ENCODE data around the gene COL24A1.

DNA sequence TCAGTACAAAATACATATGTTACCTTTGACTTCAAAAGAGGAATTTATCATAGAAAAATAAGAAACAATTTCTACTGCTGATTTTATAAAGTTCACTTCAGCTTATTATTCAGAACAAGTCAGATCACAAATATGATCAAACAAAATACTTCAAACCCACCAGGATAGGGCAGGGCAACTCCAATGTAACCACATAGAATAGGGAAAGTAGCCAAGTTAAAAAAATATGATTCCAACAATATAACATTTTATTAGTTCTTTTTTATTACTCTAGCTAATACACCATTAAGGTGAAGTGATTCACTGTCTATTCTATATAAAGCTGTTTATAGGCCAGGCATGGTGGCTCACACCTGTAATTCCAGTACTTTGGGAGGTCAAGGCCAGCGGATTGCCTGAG is 393.8 kb downstream of the COL24A1 start:
- TF ChIP-seq, protein P1, sequence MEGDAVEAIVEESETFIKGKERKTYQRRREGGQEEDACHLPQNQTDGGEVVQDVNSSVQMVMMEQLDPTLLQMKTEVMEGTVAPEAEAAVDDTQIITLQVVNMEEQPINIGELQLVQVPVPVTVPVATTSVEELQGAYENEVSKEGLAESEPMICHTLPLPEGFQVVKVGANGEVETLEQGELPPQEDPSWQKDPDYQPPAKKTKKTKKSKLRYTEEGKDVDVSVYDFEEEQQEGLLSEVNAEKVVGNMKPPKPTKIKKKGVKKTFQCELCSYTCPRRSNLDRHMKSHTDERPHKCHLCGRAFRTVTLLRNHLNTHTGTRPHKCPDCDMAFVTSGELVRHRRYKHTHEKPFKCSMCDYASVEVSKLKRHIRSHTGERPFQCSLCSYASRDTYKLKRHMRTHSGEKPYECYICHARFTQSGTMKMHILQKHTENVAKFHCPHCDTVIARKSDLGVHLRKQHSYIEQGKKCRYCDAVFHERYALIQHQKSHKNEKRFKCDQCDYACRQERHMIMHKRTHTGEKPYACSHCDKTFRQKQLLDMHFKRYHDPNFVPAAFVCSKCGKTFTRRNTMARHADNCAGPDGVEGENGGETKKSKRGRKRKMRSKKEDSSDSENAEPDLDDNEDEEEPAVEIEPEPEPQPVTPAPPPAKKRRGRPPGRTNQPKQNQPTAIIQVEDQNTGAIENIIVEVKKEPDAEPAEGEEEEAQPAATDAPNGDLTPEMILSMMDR (conservative IDR thresholded peaks at IDR 0.05; ENCODE audit: low read depth, low read length): no peak
- no peak for TF ChIP-seq EZH2phosphoT487 (IDR thresholded peaks at IDR 0.05; ENCODE audit: borderline replicate concordance, low read length)
